Lung (tissue), 12 donors: ENCODE results near the gene FGB. TPM values are rescaled to one million over a fixed set of nuclear protein-coding genes. Genes with fewer than 3 reads are reported as not detected.

Source experiments
- ATAC-seq: fragments of 200-7000 bp; cut with Tn5 transposase; one replicate; pipeline ENCODE4 v1.9.1; 2020; ENCODE audit warnings: moderate number of reproducible peaks; ENCODE audit not compliant: insufficient read depth, low FRiP score
- DNase-seq, 3 donors: peaks; one replicate each; pipeline ENCODE4 v3.0.0-alpha.2; 2013 to 2017
- H3K27ac ChIP-seq, 2 donors: one replicate each; pipeline ENCODE4 v1.5.1; 2013; ENCODE audit warnings: mild to moderate bottlenecking in 2 of 2, moderate library complexity in 2 of 2, control low read depth in 1 of 2, inconsistent platforms in 1 of 2, low read depth in 1 of 2, low read length in 1 of 2
- H3K27me3 ChIP-seq, 3 donors: one replicate each; pipeline ENCODE4 v1.5.1; 2013; ENCODE audit warnings: low read length in 2 of 3; ENCODE audit not compliant: control insufficient read depth in 3 of 3, insufficient read depth in 3 of 3
- H3K36me3 ChIP-seq, 4 donors: one replicate each; pipeline ENCODE4 v1.5.1; 2013; ENCODE audit warnings: low read length in 4 of 4, mild to moderate bottlenecking in 1 of 4, moderate library complexity in 1 of 4; ENCODE audit not compliant: control insufficient read depth in 4 of 4, insufficient read depth in 4 of 4
- H3K4me1 ChIP-seq, 5 donors: one replicate each; pipeline ENCODE4 v1.5.1; 2013; ENCODE audit warnings: low read length in 5 of 5, mild to moderate bottlenecking in 2 of 5, moderate library complexity in 1 of 5; ENCODE audit not compliant: control insufficient read depth in 5 of 5, insufficient read depth in 5 of 5
- H3K4me3 ChIP-seq: one replicate; pipeline ENCODE4 v1.5.1; 2013; ENCODE audit warnings: mild to moderate bottlenecking, control low read depth, moderate library complexity
- H3K9ac ChIP-seq, 2 donors: one replicate each; pipeline ENCODE4 v1.5.1; 2013; ENCODE audit warnings: low read length in 2 of 2, control low read depth in 1 of 2; ENCODE audit not compliant: insufficient read depth in 1 of 2
- H3K9me3 ChIP-seq, 4 donors: one replicate each; pipeline ENCODE4 v1.5.1; 2013; ENCODE audit warnings: low read length in 3 of 4, mild to moderate bottlenecking in 1 of 4, moderate library complexity in 1 of 4; ENCODE audit not compliant: control insufficient read depth in 4 of 4, insufficient read depth in 3 of 4
- CTCF ChIP-seq: IDR thresholded peaks from 2 replicates; pipeline ENCODE4 v1.5.1; 2012; ENCODE audit warnings: mild to moderate bottlenecking; ENCODE audit errors: control extremely low read depth, extremely low read depth
- WGBS, 2 donors: extraction: QIAGEN DNeasy Blood & Tissue Kit; methylation state at CpG; one replicate each; pipeline ENCODE4 v1.1.7; 2013; 5-methylcytosine and 5-hydroxymethylcytosine counted together
- polyA plus RNA-seq, 2 donors: library from polyadenylated mRNA; stranded (reverse); fragments of 200-250 nt; gene quantifications; one replicate each; pipeline ENCODE4 v1.2.1, GENCODE V29; 2013
- total RNA-seq, 2 donors: library from RNA; depleted of rRNA in 1 of 2; stranded (reverse); fragments of >200 nt in 1 of 2; gene quantifications; one replicate each; pipeline ENCODE4 v1.2.1, GENCODE V29; 2014 to 2021
- donor health status: control.
- donor health status: control.
- donor health status: Bipolar disorder and iron deficiency.
- donor health status: healthy.
- donor health status: DM: yes; HTN: yes; CAD: no.

Gene FGB
- total and polyA plus RNA-seq, 4 donors: 0.28 to 1.8 (median 0.34) TPM

- DNase-seq (no peak), ATAC-seq (no peak)
- WGBS, 2 donors: 80 to 85% methylated on average over 7 of the region's 7 CpGs
- Histone ChIP-seq H3K4me3 (no peak overlapping the region), H3K9me3 (no peaks in the 10 kb centered on the region), H3K4me1 (peaks cover 0 to 2% (median 0%) of the 10 kb centered on the region in 5 donors), H3K9ac (no peak overlapping the region), H3K27me3 (no peaks in the 10 kb centered on the region), H3K36me3 (no peaks in the 10 kb centered on the region), H3K27ac (no peak overlapping the region)
- no peak for TF ChIP-seq CTCF
Observed at GRCh38 chr4:154597798-154598774, 35.3 kb downstream of the FGB start.

DNA sequence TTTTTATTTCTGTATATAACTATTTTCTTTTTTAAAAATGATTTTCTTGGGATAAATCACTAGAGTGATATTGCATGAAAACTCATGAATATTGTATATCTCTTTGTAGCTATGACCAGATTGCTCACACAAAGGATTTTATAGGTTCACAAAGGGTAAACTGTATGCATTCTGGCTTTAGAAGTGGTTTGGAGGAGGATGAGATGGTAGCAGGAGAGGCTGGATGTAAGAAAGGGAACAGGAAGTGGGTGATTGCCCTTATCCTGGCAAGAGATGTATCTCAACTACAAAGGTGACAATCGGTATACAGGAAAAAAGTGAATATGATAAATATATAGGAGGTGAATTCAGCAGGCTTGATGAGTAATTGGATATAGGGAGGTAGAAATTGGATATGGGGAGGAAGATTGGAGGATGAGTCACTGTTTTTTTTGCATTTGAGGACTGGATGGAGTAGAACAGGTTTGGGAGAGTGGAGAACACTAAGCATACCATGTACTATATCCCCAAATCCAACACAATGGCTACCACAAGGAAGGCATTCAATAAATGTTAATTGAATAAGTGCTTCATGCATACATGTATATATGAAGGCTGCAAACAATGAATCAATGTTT, 39.7 kb downstream of the FGB start:
- Histone ChIP-seq H3K36me3 (no peaks in the 10 kb centered on the region), H3K4me1 (no peaks in the 10 kb centered on the region), H3K9ac (no peak overlapping the region), H3K9me3 (no peaks in the 10 kb centered on the region), H3K27me3 (no peaks in the 10 kb centered on the region), H3K27ac (no peak overlapping the region), H3K4me3 (no peak overlapping the region)
- no peak for TF ChIP-seq CTCF
- no peak for ATAC-seq
- WGBS, 2 donors: 52 to 55% methylated on average over 1 of the region's 1 CpG
- no peak for DNase-seq

DNA sequence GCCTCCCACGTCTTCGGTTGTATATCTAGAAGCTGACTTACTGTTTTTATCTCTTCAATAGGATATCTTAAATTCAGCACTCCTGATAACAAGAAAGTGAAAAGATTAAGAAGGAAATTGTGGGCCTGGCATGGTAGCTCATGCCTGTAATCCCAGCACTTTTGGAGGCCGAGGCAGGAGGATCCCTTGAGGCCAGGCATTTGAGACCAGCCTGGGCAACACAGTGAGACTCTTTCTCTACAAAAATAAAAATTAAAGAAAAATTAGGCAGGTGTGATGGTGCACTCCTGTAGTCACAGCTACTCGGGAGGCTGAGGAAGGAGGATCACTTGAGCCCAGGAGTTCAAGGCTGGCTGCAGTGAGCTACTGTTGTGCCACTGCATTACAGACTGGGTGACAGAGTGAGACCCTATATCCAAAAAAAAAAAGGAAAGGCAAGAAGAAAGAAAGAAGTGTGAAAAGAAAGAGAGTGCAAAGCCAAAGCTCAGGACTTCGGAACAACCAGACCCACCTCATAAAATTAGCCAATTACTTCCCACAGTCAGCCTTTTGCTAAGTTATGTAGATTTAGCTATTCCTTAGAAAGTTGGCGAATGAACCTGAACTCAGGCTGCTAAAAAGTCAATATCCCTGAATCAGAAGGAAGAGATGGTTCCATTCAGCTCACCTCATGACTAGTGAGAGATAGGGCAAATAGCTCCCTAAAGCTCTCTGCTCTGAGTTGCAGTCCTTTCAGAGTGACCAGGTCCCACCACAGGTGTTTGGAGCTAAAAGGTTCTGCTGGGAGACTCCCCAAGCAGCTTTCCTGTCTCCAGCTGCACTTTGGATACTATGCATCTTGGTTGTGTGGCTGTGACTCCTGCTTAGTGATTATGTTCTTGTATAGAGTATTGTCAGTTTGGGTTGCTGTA, 40.5 kb downstream of the FGB start:
- Histone ChIP-seq H3K27ac (no peak overlapping the region), H3K9me3 (no peaks in the 10 kb centered on the region), H3K4me3 (no peak overlapping the region), H3K4me1 (no peaks in the 10 kb centered on the region), H3K36me3 (no peaks in the 10 kb centered on the region), H3K9ac (no peak overlapping the region), H3K27me3 (no peaks in the 10 kb centered on the region)
- DNase-seq (no peak), ATAC-seq (no peak)
- 91 to 92% methylated on average over 6 of the region's 6 CpGs for WGBS, 2 donors
- no peak for TF ChIP-seq CTCF
